Mucosa of descending colon (tissue), 3 donors: ENCODE data around the gene OR14I1. TPM values are rescaled to one million over a fixed set of nuclear protein-coding genes. Genes with fewer than 3 reads are reported as not detected.
"Not testable (repeated sequence)": the region's sequence is repeated elsewhere in the genome, so short reads cannot be mapped to it uniquely, and the experiment has no call there.

ENCODE experiments used
- ATAC-seq: fragments of 200-7000 bp; cut with Tn5 transposase; one replicate; pipeline ENCODE4 v1.9.1; 2020; ENCODE audit warnings: mild to moderate bottlenecking, moderate library complexity
- DNase-seq, 3 donors: peaks; one replicate each; pipeline ENCODE4 v3.0.0-alpha.2; 2020
- H3K36me3 ChIP-seq: fragments of 200-600 bp; one replicate; pipeline ENCODE4 v1.8.0; 2021; ENCODE audit warnings: low read depth, mild to moderate bottlenecking
- H3K4me1 ChIP-seq: fragments of 200-600 bp; one replicate; pipeline ENCODE4 v1.8.0; 2021; ENCODE audit warnings: low read depth, mild to moderate bottlenecking
- H3K4me3 ChIP-seq: fragments of 200-600 bp; one replicate; pipeline ENCODE4 v1.8.0; 2021; ENCODE audit warnings: mild to moderate bottlenecking
- H3K9me3 ChIP-seq: fragments of 200-600 bp; one replicate; pipeline ENCODE4 v1.8.0; 2021; ENCODE audit warnings: mild to moderate bottlenecking
- CTCF ChIP-seq: fragments of 200-600 bp; IDR thresholded peaks from one replicate; pipeline ENCODE4 v1.8.0; 2022; ENCODE audit warnings: antibody characterized with exemption, mild to moderate bottlenecking
- intact Hi-C, 2 donors: fragments of 100-400 bp; cut with DNase I in 1 of 2; cut with micrococcal nuclease in 1 of 2; formaldehyde crosslinking; loops; one replicate each; pipeline versions ENCODE4 v1.11.0 to v1.11.1; 2022; cut with DNase I, micrococcal nuclease
- total RNA-seq, 3 donors: library from RNA; stranded (reverse); fragmentation: NEBNext Ultra II Directional in 2 of 3; extraction: Animal tissue kit (Norgen Biotek cat#: 25700) in 2 of 3; gene quantifications; one replicate each; pipeline versions ENCODE4 v1.2.1 to v1.2.4, GENCODE V29; 2021 to 2023
- donor health status: DM: no; HTN: no; CAD: no; lungs with moderate emphysema.
- donor health status: DM: no; HTN: no; CAD: no.
- donor health status: DM: no; HTN: yes; CAD: no.

The OR14I1 gene
- total RNA-seq, 3 donors from 2014 or later: not detected

GRCh38 chr1:248686815-248687214 is 15.8 kb downstream of the OR14I1 start:
- Histone ChIP-seq H3K4me1 (no peaks in the 10 kb centered on the region), H3K36me3 (no peaks in the 10 kb centered on the region), H3K9me3 (no peaks in the 10 kb centered on the region), H3K4me3 (no peak overlapping the region)
- peak in 1 of 3 donors; percentile 46 for DNase-seq
- ATAC-seq: peak; percentile 85
- intact Hi-C loops: no loop called here
- no peak for TF ChIP-seq CTCF

GRCh38 chr1:248681651-248682050 is 20.9 kb downstream of the OR14I1 start:
- intact Hi-C loops: no loop called here

GRCh38 chr1:248670003-248670402 is 32.6 kb downstream of the OR14I1 start:
- TF ChIP-seq CTCF: no peak
- Histone ChIP-seq H3K36me3 (no peaks in the 10 kb centered on the region), H3K4me3 (no peak overlapping the region), H3K9me3 (peaks cover 15% of the 10 kb centered on the region), H3K4me1 (no peaks in the 10 kb centered on the region)
- DNase-seq: no peak
- no peak for ATAC-seq
- intact Hi-C loops: no loop called here

More at GRCh38 chr1:248681651-248682050, 20.9 kb downstream of the OR14I1 start:
- Histone ChIP-seq H3K9me3 (no peaks in the 10 kb centered on the region), H3K36me3 (no peaks in the 10 kb centered on the region), H3K4me3 (no peak overlapping the region), H3K4me1 (no peaks in the 10 kb centered on the region)
- no peak for TF ChIP-seq CTCF
- DNase-seq (no peak), ATAC-seq (no peak)

GRCh38 chr1:248663453-248664328 is 38.9 kb downstream of the OR14I1 start:
- ATAC-seq, H3K4me1 ChIP-seq, H3K36me3 ChIP-seq, H3K4me3 ChIP-seq, H3K9me3 ChIP-seq, intact Hi-C loops: not testable (repeated sequence)
- peak in 1 of 3 donors; percentile 13 for DNase-seq

GRCh38 chr1:248656797-248657196 is 45.8 kb downstream of the OR14I1 start:
- H3K36me3 ChIP-seq, ATAC-seq, DNase-seq, H3K9me3 ChIP-seq, H3K4me3 ChIP-seq, intact Hi-C loops, H3K4me1 ChIP-seq: not testable (repeated sequence)

- ATAC-seq, intact Hi-C loops, H3K36me3 ChIP-seq, H3K4me1 ChIP-seq, DNase-seq, H3K4me3 ChIP-seq, H3K9me3 ChIP-seq: not testable (repeated sequence)
These were observed 47.2 kb downstream of the OR14I1 start, which contains the start of gene OR2T27 for GRCh38 chr1:248655354-248655753. Gene OR2T27, minus strand, starts transcription at chr1:248655528. Its CDS starts 4,644 bp downstream, at chr1:248650884.

Other genes with a start within 250 kb of the OR14I1 start
- gene OR2T3, start 229.4 kb downstream of the OR14I1 start, total RNA-seq: not detected
- not detected for gene OR2T5, start 214.2 kb downstream of the OR14I1 start, total RNA-seq
- gene OR2G6, start 194.7 kb downstream of the OR14I1 start, total RNA-seq: not detected
- not detected for gene OR2T29, start 140.0 kb downstream of the OR14I1 start, total RNA-seq
- gene OR2T34, start 128.0 kb downstream of the OR14I1 start, total RNA-seq: not detected
- not detected for gene OR2T10, start 105.1 kb downstream of the OR14I1 start, total RNA-seq
- not detected for gene OR2T11, start 67.7 kb downstream of the OR14I1 start, total RNA-seq
- gene OR2T35, start 57.5 kb downstream of the OR14I1 start, total RNA-seq: not detected
- gene OR2T27, start 47.2 kb downstream of the OR14I1 start, total RNA-seq: not detected
- 100 to 1,000 TPM; 235 to 700 (median 647) TPM for gene LYPD8, start 53.0 kb upstream of the OR14I1 start, total RNA-seq
- 10 to 100 TPM; 27.2 to 31.0 (median 29.3) TPM for gene SH3BP5L, start 123.1 kb upstream of the OR14I1 start, total RNA-seq
- gene ZNF672, start 135.5 kb upstream of the OR14I1 start, total RNA-seq: 10 to 100 TPM; 29.6 to 38.8 (median 38.3) TPM
- 10 to 100 TPM; 26.7 to 51.7 (median 43.6) TPM for gene ZNF692, start 156.3 kb upstream of the OR14I1 start, total RNA-seq
- gene PGBD2, start 203.5 kb upstream of the OR14I1 start, total RNA-seq: 10 to 100 TPM in 2 of 3 donors, 1 to 10 TPM in 1; 6.6 to 11.7 (median 10.9) TPM